HFF-Myc (cell line): ENCODE data around the gene AJM1.

ENCODE experiments used
- DNase-seq: peaks from one replicate; pipeline ENCODE4 v3.0.0-alpha.2; 2011; ENCODE audit warnings: low read depth; ENCODE audit errors: extremely low read depth
- H3K4me3 ChIP-seq: replicated peaks from 2 replicates; pipeline ENCODE4 v1.5.1; 2011; ENCODE audit warnings: low read depth, mild to moderate bottlenecking, control low read depth, low read length
- TF ChIP-seq, protein P1 (sequence below): IDR thresholded peaks from 2 replicates; pipeline ENCODE4 v1.5.1; 2012; ENCODE audit warnings: mild to moderate bottlenecking, low read depth, low read length, control low read depth; ENCODE audit errors: missing control alignments

AJM1 gene

DNA sequence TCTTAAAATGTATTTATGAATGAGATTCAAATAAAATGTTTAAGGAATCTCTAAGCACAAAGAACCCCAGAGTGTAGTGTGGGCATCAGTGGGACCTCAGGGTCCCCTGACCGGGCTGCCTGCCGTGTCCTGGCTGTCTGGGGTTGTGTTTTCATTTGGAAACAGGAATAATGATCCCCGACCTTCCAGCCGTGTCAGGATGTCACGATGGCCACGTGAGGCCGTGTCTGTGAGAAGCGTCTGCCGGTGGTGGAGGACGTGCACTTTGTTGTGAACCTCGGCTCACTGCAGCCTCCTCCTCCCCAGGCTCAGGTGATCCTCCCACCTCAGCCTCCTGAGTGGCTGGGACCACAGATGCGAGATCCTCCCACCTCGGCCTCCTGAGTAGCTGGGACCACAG lies 48.4 kb downstream of the AJM1 start:
- no peak for DNase-seq
- TF ChIP-seq, protein P1, sequence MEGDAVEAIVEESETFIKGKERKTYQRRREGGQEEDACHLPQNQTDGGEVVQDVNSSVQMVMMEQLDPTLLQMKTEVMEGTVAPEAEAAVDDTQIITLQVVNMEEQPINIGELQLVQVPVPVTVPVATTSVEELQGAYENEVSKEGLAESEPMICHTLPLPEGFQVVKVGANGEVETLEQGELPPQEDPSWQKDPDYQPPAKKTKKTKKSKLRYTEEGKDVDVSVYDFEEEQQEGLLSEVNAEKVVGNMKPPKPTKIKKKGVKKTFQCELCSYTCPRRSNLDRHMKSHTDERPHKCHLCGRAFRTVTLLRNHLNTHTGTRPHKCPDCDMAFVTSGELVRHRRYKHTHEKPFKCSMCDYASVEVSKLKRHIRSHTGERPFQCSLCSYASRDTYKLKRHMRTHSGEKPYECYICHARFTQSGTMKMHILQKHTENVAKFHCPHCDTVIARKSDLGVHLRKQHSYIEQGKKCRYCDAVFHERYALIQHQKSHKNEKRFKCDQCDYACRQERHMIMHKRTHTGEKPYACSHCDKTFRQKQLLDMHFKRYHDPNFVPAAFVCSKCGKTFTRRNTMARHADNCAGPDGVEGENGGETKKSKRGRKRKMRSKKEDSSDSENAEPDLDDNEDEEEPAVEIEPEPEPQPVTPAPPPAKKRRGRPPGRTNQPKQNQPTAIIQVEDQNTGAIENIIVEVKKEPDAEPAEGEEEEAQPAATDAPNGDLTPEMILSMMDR: no peak
- H3K4me3 ChIP-seq: no peak overlapping the region
